ENCODE results near the gene PTPN14.
"Not testable (repeated sequence)": the region's sequence is repeated elsewhere in the genome, so short reads cannot be mapped to it uniquely, and the experiment has no call there.

PTPN14 gene

GRCh38 chr1:214509622-214510021, 41.8 kb downstream of the PTPN14 start:
- H3K4me3 Mint-ChIP-seq; H3K4me1 Mint-ChIP-seq; H3K9me3 Mint-ChIP-seq; H3K27ac Mint-ChIP-seq (ENCODE audit: low read depth); H3K36me3 Mint-ChIP-seq (ENCODE audit: insufficient read depth); ATAC-seq (replicated peaks; ENCODE audit: extremely low read depth, poor library complexity, severe bottlenecking); DNase-seq (ENCODE audit: low spot score in 2 of 2): not testable (repeated sequence)
- peaks cover 41% of the 10 kb centered on the region for H3K27me3 Mint-ChIP-seq

- ATAC-seq (replicated peaks; ENCODE audit: extremely low read depth, poor library complexity, severe bottlenecking) (no peak), DNase-seq (ENCODE audit: low spot score in 2 of 2) (no peak)
- H3K9me3 Mint-ChIP-seq, result no peaks in the 10 kb centered on the region
- peaks cover 27% of the 10 kb centered on the region for H3K27me3 Mint-ChIP-seq
- no peaks in the 10 kb centered on the region for H3K4me1 Mint-ChIP-seq
- H3K27ac Mint-ChIP-seq (ENCODE audit: low read depth), result no peak overlapping the region
- H3K4me3 Mint-ChIP-seq, result no peak overlapping the region
- H3K36me3 Mint-ChIP-seq (ENCODE audit: insufficient read depth), result no peaks in the 10 kb centered on the region
These were observed 44.4 kb downstream of the PTPN14 start for GRCh38 chr1:214506972-214507431.

GRCh38 chr1:214505134-214505533, 46.3 kb downstream of the PTPN14 start:
- no peak for DNase-seq (ENCODE audit: low spot score in 2 of 2)
- Mint-ChIP-seq H3K9me3 (no peaks in the 10 kb centered on the region), H3K4me1 (no peaks in the 10 kb centered on the region), H3K27ac (ENCODE audit: low read depth) (no peak overlapping the region), H3K27me3 (peaks cover 30% of the 10 kb centered on the region), H3K4me3 (no peak overlapping the region), H3K36me3 (ENCODE audit: insufficient read depth) (no peaks in the 10 kb centered on the region)
- no peak for ATAC-seq (replicated peaks; ENCODE audit: extremely low read depth, poor library complexity, severe bottlenecking)

GRCh38 chr1:214504330-214504729, 47.1 kb downstream of the PTPN14 start:
- Mint-ChIP-seq H3K27me3 (peaks cover 31% of the 10 kb centered on the region), H3K27ac (ENCODE audit: low read depth) (no peak overlapping the region), H3K4me3 (no peak overlapping the region), H3K4me1 (no peaks in the 10 kb centered on the region), H3K36me3 (ENCODE audit: insufficient read depth) (no peaks in the 10 kb centered on the region), H3K9me3 (no peaks in the 10 kb centered on the region)
- no peak for ATAC-seq (replicated peaks; ENCODE audit: extremely low read depth, poor library complexity, severe bottlenecking)
- DNase-seq (ENCODE audit: low spot score in 2 of 2), result no peak

GRCh38 chr1:214503553-214503952, 47.8 kb downstream of the PTPN14 start:
- H3K9me3 Mint-ChIP-seq, result no peaks in the 10 kb centered on the region
- ATAC-seq (replicated peaks; ENCODE audit: extremely low read depth, poor library complexity, severe bottlenecking) (no peak), DNase-seq (ENCODE audit: low spot score in 2 of 2) (no peak)
- peaks cover 39% of the 10 kb centered on the region for H3K27me3 Mint-ChIP-seq
- H3K4me1 Mint-ChIP-seq, result no peaks in the 10 kb centered on the region
- H3K36me3 Mint-ChIP-seq (ENCODE audit: insufficient read depth), result no peaks in the 10 kb centered on the region
- no peak overlapping the region for H3K27ac Mint-ChIP-seq (ENCODE audit: low read depth)
- no peak overlapping the region for H3K4me3 Mint-ChIP-seq

- no peak for DNase-seq (ENCODE audit: low spot score in 2 of 2)
- Mint-ChIP-seq H3K36me3 (ENCODE audit: insufficient read depth) (no peaks in the 10 kb centered on the region), H3K4me3 (no peak overlapping the region), H3K27ac (ENCODE audit: low read depth) (no peak overlapping the region), H3K27me3 (peaks cover 68% of the 10 kb centered on the region), H3K9me3 (no peaks in the 10 kb centered on the region), H3K4me1 (no peaks in the 10 kb centered on the region)
- no peak for ATAC-seq (replicated peaks; ENCODE audit: extremely low read depth, poor library complexity, severe bottlenecking)
These were observed 50.9 kb downstream of the PTPN14 start for GRCh38 chr1:214500340-214501055.

- H3K36me3 Mint-ChIP-seq (ENCODE audit: insufficient read depth), result no peaks in the 10 kb centered on the region
- ATAC-seq (replicated peaks; ENCODE audit: extremely low read depth, poor library complexity, severe bottlenecking) (no peak), DNase-seq (ENCODE audit: low spot score in 2 of 2) (no peak)
- no peaks in the 10 kb centered on the region for H3K9me3 Mint-ChIP-seq
- peaks cover 68% of the 10 kb centered on the region for H3K27me3 Mint-ChIP-seq
- no peak overlapping the region for H3K4me3 Mint-ChIP-seq
- H3K4me1 Mint-ChIP-seq, result no peaks in the 10 kb centered on the region
- no peak overlapping the region for H3K27ac Mint-ChIP-seq (ENCODE audit: low read depth)
These were observed 51.7 kb downstream of the PTPN14 start for GRCh38 chr1:214499732-214500131.

- DNase-seq (ENCODE audit: low spot score in 2 of 2) (no peak), ATAC-seq (replicated peaks; ENCODE audit: extremely low read depth, poor library complexity, severe bottlenecking) (no peak)
- no peaks in the 10 kb centered on the region for H3K36me3 Mint-ChIP-seq (ENCODE audit: insufficient read depth)
- peaks cover 64% of the 10 kb centered on the region for H3K27me3 Mint-ChIP-seq
- H3K9me3 Mint-ChIP-seq, result no peaks in the 10 kb centered on the region
- H3K4me1 Mint-ChIP-seq, result no peaks in the 10 kb centered on the region
- H3K27ac Mint-ChIP-seq (ENCODE audit: low read depth), result no peak overlapping the region
- no peak overlapping the region for H3K4me3 Mint-ChIP-seq
These were observed 53.4 kb downstream of the PTPN14 start for GRCh38 chr1:214498021-214498420.

GRCh38 chr1:214496126-214496525, 55.3 kb downstream of the PTPN14 start:
- Mint-ChIP-seq H3K36me3 (ENCODE audit: insufficient read depth) (no peaks in the 10 kb centered on the region), H3K4me3 (no peak overlapping the region), H3K9me3 (no peaks in the 10 kb centered on the region), H3K27ac (ENCODE audit: low read depth) (no peak overlapping the region), H3K27me3 (peaks cover 64% of the 10 kb centered on the region), H3K4me1 (no peaks in the 10 kb centered on the region)
- no peak for DNase-seq (ENCODE audit: low spot score in 2 of 2)
- ATAC-seq (replicated peaks; ENCODE audit: extremely low read depth, poor library complexity, severe bottlenecking), result no peak

GRCh38 chr1:214494706-214495105, 56.7 kb downstream of the PTPN14 start:
- ATAC-seq (replicated peaks; ENCODE audit: extremely low read depth, poor library complexity, severe bottlenecking), result no peak
- no peak overlapping the region for H3K4me3 Mint-ChIP-seq

GRCh38 chr1:214494179-214494578, 57.2 kb downstream of the PTPN14 start:
- peaks cover 68% of the 10 kb centered on the region for H3K27me3 Mint-ChIP-seq
- not testable (repeated sequence) for H3K36me3 Mint-ChIP-seq (ENCODE audit: insufficient read depth); DNase-seq (ENCODE audit: low spot score in 2 of 2); H3K9me3 Mint-ChIP-seq; H3K4me1 Mint-ChIP-seq; ATAC-seq (replicated peaks; ENCODE audit: extremely low read depth, poor library complexity, severe bottlenecking); H3K4me3 Mint-ChIP-seq; H3K27ac Mint-ChIP-seq (ENCODE audit: low read depth)

More at GRCh38 chr1:214494706-214495105, 56.7 kb downstream of the PTPN14 start:
- H3K27ac Mint-ChIP-seq (ENCODE audit: low read depth), result no peak overlapping the region
- no peaks in the 10 kb centered on the region for H3K36me3 Mint-ChIP-seq (ENCODE audit: insufficient read depth)
- no peaks in the 10 kb centered on the region for H3K4me1 Mint-ChIP-seq
- peaks cover 66% of the 10 kb centered on the region for H3K27me3 Mint-ChIP-seq
- no peak for DNase-seq (ENCODE audit: low spot score in 2 of 2)
- no peaks in the 10 kb centered on the region for H3K9me3 Mint-ChIP-seq

- DNase-seq (ENCODE audit: low spot score in 2 of 2), result no peak
- Mint-ChIP-seq H3K27ac (ENCODE audit: low read depth) (no peak overlapping the region), H3K4me3 (no peak overlapping the region), H3K4me1 (no peaks in the 10 kb centered on the region), H3K36me3 (ENCODE audit: insufficient read depth) (no peaks in the 10 kb centered on the region), H3K9me3 (no peaks in the 10 kb centered on the region), H3K27me3 (peaks cover 61% of the 10 kb centered on the region)
- no peak for ATAC-seq (replicated peaks; ENCODE audit: extremely low read depth, poor library complexity, severe bottlenecking)
These were observed 58.1 kb downstream of the PTPN14 start for GRCh38 chr1:214493126-214493796.

- H3K27ac Mint-ChIP-seq (ENCODE audit: low read depth), result no peak overlapping the region
- H3K36me3 Mint-ChIP-seq (ENCODE audit: insufficient read depth), result no peaks in the 10 kb centered on the region
- H3K4me1 Mint-ChIP-seq, result no peaks in the 10 kb centered on the region
- no peak overlapping the region for H3K4me3 Mint-ChIP-seq
- no peak for ATAC-seq (replicated peaks; ENCODE audit: extremely low read depth, poor library complexity, severe bottlenecking)
- H3K27me3 Mint-ChIP-seq, result peaks cover 54% of the 10 kb centered on the region
- no peaks in the 10 kb centered on the region for H3K9me3 Mint-ChIP-seq
- DNase-seq (ENCODE audit: low spot score in 2 of 2), result no peak
These were observed 58.9 kb downstream of the PTPN14 start for GRCh38 chr1:214492401-214493075.
